WI38 (cell line): ENCODE measurements around the gene MYO9B.
A peak's percentile ranks its signal among the peaks of the same experiment; 100 is the strongest.

Experiments
- H3K4me3 ChIP-seq: 2 replicates; pipeline ENCODE4 v1.5.1; 2011; ENCODE audit warnings: low read depth, mild to moderate bottlenecking, control low read depth, low read length
- TF ChIP-seq, protein P1 (sequence below): IDR thresholded peaks from 2 replicates; pipeline ENCODE4 v1.5.1; 2012; ENCODE audit warnings: low read depth, mild to moderate bottlenecking, control low read depth, low read length

MYO9B gene

GRCh38 chr19:17049711-17050280 is 25.8 kb upstream of the MYO9B start:
- TF ChIP-seq, protein P1, sequence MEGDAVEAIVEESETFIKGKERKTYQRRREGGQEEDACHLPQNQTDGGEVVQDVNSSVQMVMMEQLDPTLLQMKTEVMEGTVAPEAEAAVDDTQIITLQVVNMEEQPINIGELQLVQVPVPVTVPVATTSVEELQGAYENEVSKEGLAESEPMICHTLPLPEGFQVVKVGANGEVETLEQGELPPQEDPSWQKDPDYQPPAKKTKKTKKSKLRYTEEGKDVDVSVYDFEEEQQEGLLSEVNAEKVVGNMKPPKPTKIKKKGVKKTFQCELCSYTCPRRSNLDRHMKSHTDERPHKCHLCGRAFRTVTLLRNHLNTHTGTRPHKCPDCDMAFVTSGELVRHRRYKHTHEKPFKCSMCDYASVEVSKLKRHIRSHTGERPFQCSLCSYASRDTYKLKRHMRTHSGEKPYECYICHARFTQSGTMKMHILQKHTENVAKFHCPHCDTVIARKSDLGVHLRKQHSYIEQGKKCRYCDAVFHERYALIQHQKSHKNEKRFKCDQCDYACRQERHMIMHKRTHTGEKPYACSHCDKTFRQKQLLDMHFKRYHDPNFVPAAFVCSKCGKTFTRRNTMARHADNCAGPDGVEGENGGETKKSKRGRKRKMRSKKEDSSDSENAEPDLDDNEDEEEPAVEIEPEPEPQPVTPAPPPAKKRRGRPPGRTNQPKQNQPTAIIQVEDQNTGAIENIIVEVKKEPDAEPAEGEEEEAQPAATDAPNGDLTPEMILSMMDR: no peak
- no peak overlapping the region for H3K4me3 ChIP-seq

DNA sequence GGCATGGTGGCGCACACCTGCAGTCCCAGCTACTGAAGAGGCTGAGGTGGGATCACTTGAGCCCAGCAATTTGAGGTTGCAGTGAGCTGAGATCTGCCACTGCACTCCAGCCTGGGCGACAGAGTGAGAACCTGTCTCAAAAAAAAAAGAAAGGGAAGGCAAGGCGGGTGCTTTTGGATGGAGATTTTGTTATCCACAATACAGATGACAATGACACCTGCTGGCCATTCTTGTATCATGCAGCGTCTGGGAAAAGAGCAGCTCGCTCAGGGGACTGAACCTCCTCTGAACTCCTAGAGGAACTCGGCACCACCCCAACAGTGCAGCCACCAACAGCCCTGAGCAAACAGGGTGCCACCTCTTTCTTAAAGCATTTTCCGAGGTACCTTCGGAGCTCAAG is 23.1 kb upstream of the MYO9B start:
- TF ChIP-seq, protein P1: peak; percentile 58

GRCh38 chr19:17054746-17055145 is 20.8 kb upstream of the MYO9B start:
- TF ChIP-seq, protein P1: no peak
- H3K4me3 ChIP-seq: no peak overlapping the region

More for the DNA sequence above, 23.1 kb upstream of the MYO9B start:
- H3K4me3 ChIP-seq: no peak overlapping the region

DNA sequence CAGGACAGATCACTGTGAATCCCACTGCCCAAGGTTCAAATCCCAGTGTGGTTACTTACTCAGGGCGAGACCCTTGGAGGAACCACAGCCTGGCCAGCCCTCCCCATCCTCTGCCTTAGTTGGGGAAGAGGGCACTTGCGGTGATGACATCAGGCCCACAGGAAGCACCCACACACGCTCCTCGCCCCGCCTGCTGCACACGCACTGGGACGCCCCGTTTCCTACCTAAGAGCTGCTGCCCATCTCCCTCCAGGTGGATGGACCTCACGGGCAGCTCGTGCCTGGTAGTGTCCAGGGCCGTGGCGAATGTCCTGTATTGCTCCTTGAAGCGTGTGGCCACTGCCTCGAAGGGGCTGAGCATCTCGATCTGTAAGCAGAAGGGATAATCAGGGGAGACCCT is 19.9 kb upstream of the MYO9B start:
- TF ChIP-seq, protein P1: no peak
- no peak overlapping the region for H3K4me3 ChIP-seq

GRCh38 chr19:17058236-17058635 is 17.3 kb upstream of the MYO9B start:
- TF ChIP-seq, protein P1: no peak
- no peak overlapping the region for H3K4me3 ChIP-seq

DNA sequence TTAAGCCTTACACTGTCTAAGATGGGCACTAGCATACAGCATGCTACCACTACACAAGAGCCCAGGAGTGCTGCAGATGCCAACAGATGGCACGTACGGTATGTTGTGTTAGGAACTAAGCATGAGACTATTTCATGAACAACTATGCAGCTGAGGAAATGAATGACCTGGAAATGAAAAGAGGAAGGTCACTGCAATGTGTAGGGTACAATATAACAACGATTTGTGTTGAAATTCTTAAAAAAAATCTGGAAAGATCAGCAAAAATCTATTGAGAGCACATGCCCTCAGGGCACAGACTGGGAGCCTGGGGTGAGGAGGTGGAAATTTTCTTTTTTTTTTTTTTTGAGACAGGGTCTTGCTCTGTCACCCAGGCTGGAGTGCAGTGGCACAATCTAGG is 14.8 kb upstream of the MYO9B start:
- TF ChIP-seq, protein P1: no peak
- no peak overlapping the region for H3K4me3 ChIP-seq

DNA sequence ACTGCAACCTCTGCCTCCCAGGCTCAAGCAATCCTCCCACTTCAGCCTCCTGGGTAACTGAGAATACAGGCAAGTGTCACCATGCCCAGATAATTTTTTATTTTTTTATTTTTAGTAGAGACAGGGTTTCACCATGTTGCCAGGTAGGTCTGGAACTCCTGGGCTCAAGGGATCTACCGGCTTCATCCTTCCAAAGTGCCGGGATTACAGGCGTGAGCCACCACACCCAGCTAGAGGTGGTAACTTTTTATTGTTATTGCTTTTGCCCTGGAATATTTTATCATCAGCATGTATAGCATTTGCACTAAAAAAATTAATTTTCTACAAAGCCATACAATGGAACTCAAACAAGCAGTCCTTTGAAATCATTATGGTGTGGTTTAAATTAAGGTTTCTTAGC is 14.4 kb upstream of the MYO9B start:
- H3K4me3 ChIP-seq: no peak overlapping the region
- TF ChIP-seq, protein P1: no peak
